Left ventricle myocardium inferior (tissue), 1 donor: ENCODE results near the gene SREBF1. TPM values are rescaled to one million over a fixed set of nuclear protein-coding genes. Genes with fewer than 3 reads are reported as not detected.

Experiments used
- DNase-seq: peaks from one replicate; pipeline ENCODE4 v3.0.0-alpha.2; 2020
- H3K27ac ChIP-seq: fragments of 200-600 bp; replicated peaks from 2 replicates; pipeline ENCODE4 v1.8.0; 2021
- H3K27me3 ChIP-seq: fragments of 200-600 bp; 2 replicates; pipeline ENCODE4 v1.8.0; 2021; ENCODE audit warnings: low read depth
- H3K36me3 ChIP-seq: fragments of 200-600 bp; 2 replicates; pipeline ENCODE4 v1.8.0; 2021
- H3K4me1 ChIP-seq: fragments of 200-600 bp; 2 replicates; pipeline ENCODE4 v1.8.0; 2021
- H3K4me3 ChIP-seq: fragments of 200-600 bp; 2 replicates; pipeline ENCODE4 v1.8.0; 2021; ENCODE audit warnings: mild to moderate bottlenecking, moderate library complexity
- H3K9me3 ChIP-seq: fragments of 200-600 bp; replicated peaks from 2 replicates; pipeline ENCODE4 v1.8.0; 2021
- intact Hi-C: fragments of 100-400 bp; cut with micrococcal nuclease; formaldehyde crosslinking; loops from one replicate; pipeline ENCODE4 v1.11.0; 2022
- total RNA-seq: library from RNA; stranded (reverse); fragmentation: NEBNext Ultra II Directional; extraction: Animal tissue kit (Norgen Biotek cat#: 25700); gene quantifications from one replicate; pipeline ENCODE4 v1.2.1, GENCODE V29; 2021
- TF ChIP-seq, protein P1 (sequence below): fragments of 200-600 bp; IDR thresholded peaks from 2 replicates; pipeline ENCODE4 v1.8.0; 2021; ENCODE audit warnings: antibody characterized with exemption, mild to moderate bottlenecking, borderline replicate concordance
- donor health status: DM: no; HTN: yes; CAD: no; lungs with severe emphysema.

The SREBF1 gene
- total RNA-seq, 1 donor from 2014 or later, result 10.2 TPM

DNA sequence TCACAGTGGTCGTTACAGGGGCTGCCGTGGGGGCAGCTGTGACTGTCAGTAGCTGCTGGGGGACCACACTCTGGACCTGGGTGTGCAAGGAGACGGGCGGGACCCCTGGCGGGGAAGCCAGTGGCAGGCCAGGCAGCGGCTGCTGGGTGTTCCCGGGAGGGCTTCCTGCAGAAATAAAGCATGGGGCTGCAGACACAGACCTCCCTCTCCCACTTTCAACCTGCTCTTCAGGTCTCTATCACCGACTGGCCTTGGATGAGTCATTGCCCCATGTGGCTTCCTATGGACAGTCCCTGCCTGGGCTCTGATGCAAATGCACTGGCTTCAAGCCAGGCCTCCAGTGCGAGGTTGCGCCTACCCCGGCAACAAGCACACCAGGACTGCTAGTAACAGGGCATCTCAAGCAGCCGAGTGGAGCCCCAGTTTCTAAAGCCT is 17.2 kb downstream of the SREBF1 start:
- Histone ChIP-seq H3K4me1 (peaks cover 95% of the 10 kb centered on the region), H3K27me3 (no peaks in the 10 kb centered on the region), H3K4me3 (no peak overlapping the region), H3K36me3 (peaks cover 51% of the 10 kb centered on the region), H3K27ac (no peak overlapping the region), H3K9me3 (no peaks in the 10 kb centered on the region)
- intact Hi-C loops, result no loop called here
- TF ChIP-seq, protein P1, sequence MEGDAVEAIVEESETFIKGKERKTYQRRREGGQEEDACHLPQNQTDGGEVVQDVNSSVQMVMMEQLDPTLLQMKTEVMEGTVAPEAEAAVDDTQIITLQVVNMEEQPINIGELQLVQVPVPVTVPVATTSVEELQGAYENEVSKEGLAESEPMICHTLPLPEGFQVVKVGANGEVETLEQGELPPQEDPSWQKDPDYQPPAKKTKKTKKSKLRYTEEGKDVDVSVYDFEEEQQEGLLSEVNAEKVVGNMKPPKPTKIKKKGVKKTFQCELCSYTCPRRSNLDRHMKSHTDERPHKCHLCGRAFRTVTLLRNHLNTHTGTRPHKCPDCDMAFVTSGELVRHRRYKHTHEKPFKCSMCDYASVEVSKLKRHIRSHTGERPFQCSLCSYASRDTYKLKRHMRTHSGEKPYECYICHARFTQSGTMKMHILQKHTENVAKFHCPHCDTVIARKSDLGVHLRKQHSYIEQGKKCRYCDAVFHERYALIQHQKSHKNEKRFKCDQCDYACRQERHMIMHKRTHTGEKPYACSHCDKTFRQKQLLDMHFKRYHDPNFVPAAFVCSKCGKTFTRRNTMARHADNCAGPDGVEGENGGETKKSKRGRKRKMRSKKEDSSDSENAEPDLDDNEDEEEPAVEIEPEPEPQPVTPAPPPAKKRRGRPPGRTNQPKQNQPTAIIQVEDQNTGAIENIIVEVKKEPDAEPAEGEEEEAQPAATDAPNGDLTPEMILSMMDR, result no peak
- DNase-seq, result peak; percentile 53

DNA sequence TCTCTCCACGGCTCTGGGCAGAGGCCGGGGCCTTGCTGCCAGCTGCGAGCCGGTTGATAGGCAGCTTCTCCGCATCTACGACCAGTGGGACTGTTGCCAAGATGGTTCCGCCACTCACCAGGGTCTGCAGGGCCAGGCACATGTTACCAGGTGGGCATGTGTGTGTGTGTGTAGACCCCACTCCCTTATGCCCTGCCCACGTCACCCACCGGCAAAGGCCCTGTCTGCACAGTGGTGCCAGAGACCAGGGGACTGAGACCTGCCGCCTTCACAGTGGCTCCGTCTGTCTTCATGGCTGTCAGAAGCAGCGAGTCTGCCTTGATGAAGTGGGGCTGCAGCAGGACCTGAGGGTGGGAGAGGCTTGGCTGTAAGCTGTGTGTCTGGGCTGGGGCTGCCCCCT is 17.7 kb downstream of the SREBF1 start:
- Histone ChIP-seq H3K27me3 (no peaks in the 10 kb centered on the region), H3K4me3 (no peak overlapping the region), H3K27ac (no peak overlapping the region), H3K4me1 (peaks cover 95% of the 10 kb centered on the region), H3K9me3 (no peaks in the 10 kb centered on the region), H3K36me3 (peaks cover 55% of the 10 kb centered on the region)
- TF ChIP-seq, protein P1, result no peak
- intact Hi-C loops, result no loop called here
- DNase-seq, result no peak

DNA sequence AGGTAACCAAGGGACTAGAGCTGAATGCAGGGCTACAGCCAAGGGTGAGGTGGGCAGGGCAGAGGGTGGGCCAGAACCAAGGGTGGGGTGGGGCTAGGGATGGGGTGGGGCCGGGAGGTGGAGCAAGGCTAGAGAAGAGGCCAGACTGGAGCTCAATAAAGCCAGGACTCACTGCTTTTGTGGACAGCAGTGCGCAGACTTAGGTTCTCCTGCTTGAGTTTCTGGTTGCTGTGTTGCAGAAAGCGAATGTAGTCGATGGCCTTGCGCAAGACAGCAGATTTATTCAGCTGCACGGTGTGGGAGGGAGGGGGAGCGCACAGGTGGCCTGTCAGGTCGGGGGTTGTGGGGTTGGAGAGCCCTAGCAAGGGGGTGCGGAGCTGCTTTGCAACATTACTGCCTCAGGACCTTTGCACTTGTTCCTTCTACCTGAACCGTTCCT is 18.7 kb downstream of the SREBF1 start:
- H3K27me3 ChIP-seq, result no peaks in the 10 kb centered on the region
- intact Hi-C loops, result no loop called here
- H3K27ac ChIP-seq, result peak overlapping the region; percentile 45
- H3K4me1 ChIP-seq, result peaks cover 97% of the 10 kb centered on the region
- peaks cover 65% of the 10 kb centered on the region for H3K36me3 ChIP-seq
- no peak for DNase-seq
- no peak overlapping the region for H3K4me3 ChIP-seq
- TF ChIP-seq, protein P1, result no peak
- no peaks in the 10 kb centered on the region for H3K9me3 ChIP-seq

GRCh38 chr17:17817552-17817947 is 19.2 kb downstream of the SREBF1 start:
- peaks cover 97% of the 10 kb centered on the region for H3K4me1 ChIP-seq
- intact Hi-C loops, result no loop called here
- peak overlapping the region; percentile 45 for H3K27ac ChIP-seq
- peaks cover 71% of the 10 kb centered on the region for H3K36me3 ChIP-seq
- TF ChIP-seq, protein P1, result no peak
- no peak overlapping the region for H3K4me3 ChIP-seq
- DNase-seq, result no peak
- H3K9me3 ChIP-seq, result no peaks in the 10 kb centered on the region
- no peaks in the 10 kb centered on the region for H3K27me3 ChIP-seq

- TF ChIP-seq, protein P1, result no peak
- H3K27ac ChIP-seq, result peak overlapping the region; percentile 45
- H3K4me1 ChIP-seq, result peaks cover 97% of the 10 kb centered on the region
- H3K36me3 ChIP-seq, result peaks cover 71% of the 10 kb centered on the region
- DNase-seq, result no peak
- intact Hi-C loops, result no loop called here
- no peaks in the 10 kb centered on the region for H3K9me3 ChIP-seq
- H3K4me3 ChIP-seq, result no peak overlapping the region
- H3K27me3 ChIP-seq, result no peaks in the 10 kb centered on the region
Observed at GRCh38 chr17:17816831-17817551, 19.8 kb downstream of the SREBF1 start.
